KG1 (cell line): ENCODE results near the gene GLDN.
"Not testable (repeated sequence)": the region's sequence is repeated elsewhere in the genome, so short reads cannot be mapped to it uniquely, and the experiment has no call there.

Experiments
- DNase-seq: peaks from one replicate; lab custom pipeline; 2025; lab: John Stamatoyannopoulos, UW

GLDN gene

GRCh38 chr15:51388726-51389125 is 47.3 kb downstream of the GLDN start:
- DNase-seq: no peak

DNA sequence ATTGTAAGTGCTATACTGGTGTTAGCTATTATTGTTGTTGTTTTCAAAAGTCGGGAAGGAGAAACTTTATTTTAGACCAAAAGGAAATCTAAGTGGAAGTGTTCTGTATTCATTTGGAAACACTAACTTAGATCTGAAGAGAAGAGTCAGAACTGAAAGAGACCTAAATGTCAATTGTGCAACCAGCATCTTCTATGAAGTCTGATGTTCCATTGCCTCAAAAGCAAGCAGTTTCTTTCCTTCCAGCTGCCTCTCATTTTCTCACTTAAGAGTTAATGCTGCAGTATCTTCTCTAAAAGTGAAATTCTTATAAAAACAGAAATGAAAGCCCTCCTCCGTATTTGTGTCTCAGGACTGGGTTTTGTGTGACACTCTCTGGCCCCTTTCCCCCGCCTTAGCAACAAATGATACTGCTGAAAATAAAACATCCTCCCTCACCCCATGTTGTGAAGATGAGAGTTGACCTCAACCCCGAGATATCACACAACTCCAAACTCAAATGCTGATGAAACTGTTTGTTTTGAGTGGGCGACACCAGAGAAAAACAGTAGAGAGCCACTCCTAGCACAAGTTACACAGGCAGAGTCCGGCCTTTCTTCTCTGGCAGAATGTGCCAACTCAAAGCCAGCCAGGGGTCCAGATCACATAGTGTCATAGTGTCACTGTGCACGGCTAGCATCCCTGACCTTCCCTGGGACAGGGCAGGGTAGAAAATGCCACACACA is 48.9 kb downstream of the GLDN start:
- DNase-seq: no peak

- no peak for DNase-seq
These were observed 49.5 kb downstream of the GLDN start for GRCh38 chr15:51390966-51391422.

GRCh38 chr15:51396921-51397320 is 55.5 kb downstream of the GLDN start:
- no peak for DNase-seq

GRCh38 chr15:51398626-51399025 is 57.2 kb downstream of the GLDN start:
- no peak for DNase-seq

GRCh38 chr15:51401051-51401780 is 59.8 kb downstream of the GLDN start:
- DNase-seq: no peak

- DNase-seq: no peak
These were observed 60.5 kb downstream of the GLDN start for GRCh38 chr15:51401872-51402517.

GRCh38 chr15:51403072-51403878 is 61.8 kb downstream of the GLDN start:
- DNase-seq: no peak

DNA sequence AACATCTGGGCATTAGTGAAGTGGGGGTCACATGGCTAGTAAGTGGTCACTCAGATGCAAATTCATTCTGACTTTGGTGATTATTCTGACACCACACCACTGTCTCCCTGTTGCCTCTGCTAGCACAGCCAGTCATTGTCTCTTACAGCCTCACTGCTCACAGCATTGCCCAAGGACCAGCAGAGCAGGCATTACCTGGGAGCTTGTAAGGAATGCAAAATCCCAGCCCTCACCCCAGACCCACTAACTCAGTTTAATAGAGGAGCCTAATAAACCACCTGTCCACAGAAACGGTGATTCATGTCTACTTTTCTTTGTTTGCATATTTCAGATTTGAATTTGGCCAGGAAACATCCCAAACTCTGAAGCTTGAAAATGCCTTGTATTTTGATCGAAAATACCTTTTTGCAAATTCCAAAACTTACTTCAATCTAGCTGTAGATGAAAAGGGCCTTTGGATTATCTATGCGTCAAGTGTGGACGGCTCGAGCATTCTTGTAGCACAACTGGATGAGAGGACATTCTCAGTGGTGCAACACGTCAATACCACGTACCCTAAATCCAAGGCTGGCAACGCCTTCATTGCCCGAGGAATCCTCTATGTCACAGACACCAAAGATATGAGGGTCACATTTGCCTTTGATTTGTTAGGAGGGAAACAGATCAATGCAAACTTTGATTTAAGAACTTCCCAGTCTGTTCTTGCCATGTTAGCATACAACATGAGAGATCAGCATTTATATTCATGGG is 62.7 kb downstream of the GLDN start:
- DNase-seq: no peak

DNA sequence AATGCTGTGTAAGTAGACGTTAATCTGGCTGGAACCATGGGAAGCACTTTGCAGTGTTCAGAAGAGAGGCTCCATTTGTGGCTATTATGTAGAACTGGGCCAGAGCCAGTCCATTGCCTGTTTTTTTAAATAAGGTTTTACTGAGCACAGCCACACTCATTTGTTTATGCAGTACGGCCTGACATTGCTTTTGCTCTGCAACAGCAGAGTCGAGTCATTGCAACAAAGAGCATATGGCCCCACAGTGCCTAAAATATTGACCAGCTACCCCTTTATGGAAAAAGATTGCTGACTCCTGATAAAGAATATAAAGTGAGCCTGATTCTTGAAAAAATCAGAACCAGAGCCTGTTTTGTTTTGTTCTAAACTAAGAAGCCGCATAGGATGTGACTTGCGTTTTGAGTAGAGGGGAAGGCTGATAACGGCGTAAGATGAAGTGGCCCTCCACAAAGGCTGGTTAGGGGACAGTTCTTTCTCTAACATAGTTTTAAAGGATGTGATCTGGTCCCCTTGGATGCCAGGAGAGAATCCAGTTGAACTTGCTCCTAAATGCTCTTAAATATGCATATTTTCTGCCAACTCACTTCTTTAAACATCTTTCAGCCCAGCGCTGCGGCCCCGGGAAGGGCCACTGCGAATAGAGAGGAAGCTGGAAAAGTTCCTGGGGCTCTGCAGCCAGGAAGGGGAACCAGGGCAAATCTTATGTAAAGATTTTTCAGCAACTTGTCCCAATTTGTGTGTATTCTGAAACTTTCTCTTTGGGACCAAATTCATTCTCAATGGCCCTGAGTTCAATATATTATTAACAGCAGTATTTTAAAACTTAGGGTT is 64.5 kb downstream of the GLDN start:
- DNase-seq: no peak

DNA sequence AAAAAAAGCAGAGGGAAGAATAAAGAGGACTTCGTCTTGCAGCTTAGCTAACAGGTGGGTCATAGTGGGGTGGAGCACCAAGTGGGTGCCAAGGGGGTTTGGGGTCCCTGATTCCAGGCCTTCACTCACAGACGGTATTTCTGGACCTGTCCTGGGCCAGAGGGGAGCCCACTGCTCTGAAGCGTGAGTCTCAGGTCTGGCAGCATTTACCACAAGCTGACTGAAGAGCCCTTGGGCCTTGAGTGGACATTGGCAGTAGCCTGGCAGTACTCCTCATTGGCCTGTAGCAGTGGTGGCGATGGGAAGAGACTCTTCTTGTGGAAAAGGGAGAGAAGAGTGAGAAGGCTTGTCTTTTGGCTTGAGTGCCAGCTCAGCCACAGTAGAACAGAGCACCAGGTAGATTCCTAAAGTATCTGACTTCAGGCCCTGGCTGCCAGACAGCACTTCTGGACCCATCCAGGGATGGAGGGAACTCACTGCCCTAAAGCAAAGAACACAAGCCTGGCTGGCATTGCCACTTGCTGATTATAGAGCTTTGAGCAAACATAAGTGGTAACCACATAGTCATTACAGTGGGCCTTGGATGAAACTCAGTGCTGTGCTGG is 72.9 kb downstream of the GLDN start:
- no peak for DNase-seq

DNA sequence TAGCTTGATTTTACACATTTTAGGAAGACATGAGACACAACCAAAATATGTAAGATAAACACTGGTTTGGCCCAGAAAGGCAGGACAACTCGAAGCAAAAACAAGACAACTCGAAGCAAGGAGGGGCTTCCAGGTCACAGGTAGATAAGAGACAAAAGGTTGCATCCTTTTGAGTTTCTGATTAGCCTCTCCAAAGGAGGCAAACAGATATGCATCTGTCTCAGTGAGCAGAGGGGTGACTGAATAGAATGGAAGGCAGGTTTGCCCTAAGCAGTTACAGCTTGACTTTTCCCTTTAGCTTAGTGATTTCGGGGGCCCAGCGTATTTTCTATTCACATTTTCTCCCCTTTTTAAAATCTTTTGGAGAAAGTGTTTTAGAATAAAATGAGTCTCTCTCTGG is 74.7 kb downstream of the GLDN start:
- DNase-seq: no peak

- not testable (repeated sequence) for DNase-seq
These were observed 81.6 kb downstream of the GLDN start for GRCh38 chr15:51423040-51423439.

- no peak for DNase-seq
These were observed 83.3 kb downstream of the GLDN start for GRCh38 chr15:51424780-51425179.

DNA sequence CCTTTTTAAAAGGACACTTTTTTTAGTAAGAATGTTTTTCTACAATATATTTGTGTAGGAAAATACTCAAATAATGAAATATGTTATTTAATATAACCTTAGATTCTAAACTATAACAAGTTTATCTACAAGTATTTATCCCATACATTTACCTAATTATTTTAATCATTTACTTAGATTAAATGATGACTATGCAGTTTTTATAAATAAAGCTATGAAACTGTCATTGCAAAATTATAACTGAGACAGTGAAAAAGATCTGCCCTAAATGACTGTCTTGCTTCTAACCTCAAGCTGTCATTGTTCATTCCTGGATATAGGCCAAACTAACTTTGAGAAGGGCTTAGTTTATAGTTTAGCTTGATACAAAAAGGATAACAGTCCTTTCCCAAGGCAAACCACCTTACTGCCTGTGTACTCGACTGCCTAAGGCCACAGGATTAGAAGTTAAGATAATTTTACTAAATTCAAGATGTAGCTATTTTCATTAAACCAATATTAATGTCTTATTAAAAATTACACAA is 84.1 kb downstream of the GLDN start:
- no peak for DNase-seq

- no peak for DNase-seq
These were observed 97.1 kb downstream of the GLDN start for GRCh38 chr15:51438526-51438925.

GRCh38 chr15:51443282-51443914 is 101.9 kb downstream of the GLDN start:
- no peak for DNase-seq

GRCh38 chr15:51444112-51444511 is 102.7 kb downstream of the GLDN start:
- DNase-seq: no peak

GRCh38 chr15:51444807-51445206 is 103.4 kb downstream of the GLDN start:
- DNase-seq: no peak
